Measurements from ENCODE around the gene CST9. TPM values are rescaled to one million over a fixed set of nuclear protein-coding genes. Genes with fewer than 3 reads are reported as not detected.

The CST9 gene
- total RNA-seq, 1 experiment from 2014 or later = not detected

- CTCF ChIA-PET = no interaction called here
- Histone ChIP-seq H3K27me3 (ENCODE audit: control insufficient read depth, insufficient read depth, low read length) (0 out of 2 replicates have a peak, but pooled peaks cover 2% of the 10 kb centered on the region), H3K4me3 (ENCODE audit: low read depth in 2 of 2, low read length in 2 of 2) (no peak overlapping the region), H3K36me3 (ENCODE audit: control insufficient read depth, insufficient read depth, low read length) (no peaks in the 10 kb centered on the region), H3K27ac (ENCODE audit: low read length) (no peak overlapping the region), H3K4me1 (ENCODE audit: control insufficient read depth, insufficient read depth, low read length) (no peaks in the 10 kb centered on the region), H3K9me3 (ENCODE audit: control insufficient read depth, insufficient read depth, low read depth, low read length) (no peaks in the 10 kb centered on the region)
- BruUV-seq (replicated peaks) = no TSS peak
- ATAC-seq (no peak), DNase-seq (ENCODE audit: low read depth, low spot score) (no peak)
- intact Hi-C loops (cut with micrococcal nuclease; ENCODE audit: unreplicated experiment) = no loop called here
- in situ Hi-C loops (cut with HindIII; ENCODE audit: low pct_unique_long_range_greater_than_20kb, low sequenced_read_pairs) = no loop called here
- TF ChIP-seq, protein P1, sequence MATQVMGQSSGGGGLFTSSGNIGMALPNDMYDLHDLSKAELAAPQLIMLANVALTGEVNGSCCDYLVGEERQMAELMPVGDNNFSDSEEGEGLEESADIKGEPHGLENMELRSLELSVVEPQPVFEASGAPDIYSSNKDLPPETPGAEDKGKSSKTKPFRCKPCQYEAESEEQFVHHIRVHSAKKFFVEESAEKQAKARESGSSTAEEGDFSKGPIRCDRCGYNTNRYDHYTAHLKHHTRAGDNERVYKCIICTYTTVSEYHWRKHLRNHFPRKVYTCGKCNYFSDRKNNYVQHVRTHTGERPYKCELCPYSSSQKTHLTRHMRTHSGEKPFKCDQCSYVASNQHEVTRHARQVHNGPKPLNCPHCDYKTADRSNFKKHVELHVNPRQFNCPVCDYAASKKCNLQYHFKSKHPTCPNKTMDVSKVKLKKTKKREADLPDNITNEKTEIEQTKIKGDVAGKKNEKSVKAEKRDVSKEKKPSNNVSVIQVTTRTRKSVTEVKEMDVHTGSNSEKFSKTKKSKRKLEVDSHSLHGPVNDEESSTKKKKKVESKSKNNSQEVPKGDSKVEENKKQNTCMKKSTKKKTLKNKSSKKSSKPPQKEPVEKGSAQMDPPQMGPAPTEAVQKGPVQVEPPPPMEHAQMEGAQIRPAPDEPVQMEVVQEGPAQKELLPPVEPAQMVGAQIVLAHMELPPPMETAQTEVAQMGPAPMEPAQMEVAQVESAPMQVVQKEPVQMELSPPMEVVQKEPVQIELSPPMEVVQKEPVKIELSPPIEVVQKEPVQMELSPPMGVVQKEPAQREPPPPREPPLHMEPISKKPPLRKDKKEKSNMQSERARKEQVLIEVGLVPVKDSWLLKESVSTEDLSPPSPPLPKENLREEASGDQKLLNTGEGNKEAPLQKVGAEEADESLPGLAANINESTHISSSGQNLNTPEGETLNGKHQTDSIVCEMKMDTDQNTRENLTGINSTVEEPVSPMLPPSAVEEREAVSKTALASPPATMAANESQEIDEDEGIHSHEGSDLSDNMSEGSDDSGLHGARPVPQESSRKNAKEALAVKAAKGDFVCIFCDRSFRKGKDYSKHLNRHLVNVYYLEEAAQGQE (IDR thresholded peaks at IDR 0.05; ENCODE audit: insufficient read depth in 1 of 2, low read depth in 2 of 2, low read length in 1 of 2) = no peak
- no peak for TF ChIP-seq CTCF (IDR thresholded peaks at IDR 0.05)
- no peak for TF ChIP-seq TCF7L2 (IDR thresholded peaks at IDR 0.05; ENCODE audit: low read depth, low read length)
- TF ChIP-seq POLR2AphosphoS5 (IDR thresholded peaks at IDR 0.05; ENCODE audit: low read depth, low read length) = no peak
- TF ChIP-seq SIN3A (IDR thresholded peaks at IDR 0.05; ENCODE audit: borderline replicate concordance, insufficient read depth, low read depth, low read length) = no peak
- POLR2A ChIA-PET = no interaction called here
Observed at GRCh38 chr20:23585808-23586734, 19.6 kb downstream of the CST9 start.

- POLR2A ChIA-PET = no interaction called here
- Histone ChIP-seq H3K27ac (ENCODE audit: low read length) (no peak overlapping the region), H3K9me3 (ENCODE audit: control insufficient read depth, insufficient read depth, low read depth, low read length) (no peaks in the 10 kb centered on the region), H3K36me3 (ENCODE audit: control insufficient read depth, insufficient read depth, low read length) (no peaks in the 10 kb centered on the region), H3K27me3 (ENCODE audit: control insufficient read depth, insufficient read depth, low read length) (0 out of 2 replicates have a peak, but pooled peaks cover 2% of the 10 kb centered on the region), H3K4me1 (ENCODE audit: control insufficient read depth, insufficient read depth, low read length) (no peaks in the 10 kb centered on the region), H3K4me3 (ENCODE audit: low read depth in 2 of 2, low read length in 2 of 2) (no peak overlapping the region)
- ATAC-seq = no peak
- CTCF ChIA-PET = no interaction called here
- TF ChIP-seq CTCF (IDR thresholded peaks at IDR 0.05) = no peak
- no peak for TF ChIP-seq SIN3A (IDR thresholded peaks at IDR 0.05; ENCODE audit: borderline replicate concordance, insufficient read depth, low read depth, low read length)
- no peak for TF ChIP-seq TCF7L2 (IDR thresholded peaks at IDR 0.05; ENCODE audit: low read depth, low read length)
- TF ChIP-seq, protein P1 (IDR thresholded peaks at IDR 0.05; ENCODE audit: insufficient read depth in 1 of 2, low read depth in 2 of 2, low read length in 1 of 2) = no peak
- TF ChIP-seq POLR2AphosphoS5 (IDR thresholded peaks at IDR 0.05; ENCODE audit: low read depth, low read length) = no peak
- DNase-seq (ENCODE audit: low read depth, low spot score) = no peak
- BruUV-seq (replicated peaks) = no TSS peak
- in situ Hi-C loops (cut with HindIII; ENCODE audit: low pct_unique_long_range_greater_than_20kb, low sequenced_read_pairs) (no loop called here), intact Hi-C loops (cut with micrococcal nuclease; ENCODE audit: unreplicated experiment) (no loop called here)
Observed at GRCh38 chr20:23585449-23585807, 20.3 kb downstream of the CST9 start.

Data from Panc1 (cell line).